H1 (cell line): Measurements from ENCODE around the gene SMAD6. TPM values are rescaled to one million over a fixed set of nuclear protein-coding genes. Genes with fewer than 3 reads are reported as not detected.

Source experiments
- ASH2L ChIP-seq: fragments of 200-600, 300-600 bp; sonication (generic); IDR thresholded peaks from one replicate; pipeline ENCODE4 v1.7.1; 2017; ENCODE audit warnings: low read length
- CEBPB ChIP-seq: IDR thresholded peaks from 2 replicates; pipeline ENCODE4 v1.6.1; 2012; ENCODE audit warnings: low read depth, low read length
- E2F6 ChIP-seq: IDR thresholded peaks from 2 replicates; pipeline ENCODE4 v1.6.1; 2012; ENCODE audit warnings: inconsistent platforms
- GTF2F1 ChIP-seq: IDR thresholded peaks from 2 replicates; pipeline ENCODE4 v1.6.1; 2012; ENCODE audit warnings: low read depth, low read length, improper control_type of control experiment, borderline replicate concordance
- POU5F1 ChIP-seq: IDR thresholded peaks from 2 replicates; pipeline ENCODE4 v1.6.1; 2011; ENCODE audit warnings: low read depth, mild to moderate bottlenecking, low read length, moderate library complexity
- RNF2 ChIP-seq: fragments of 200-900, 300-1000 bp; sonication (generic); IDR thresholded peaks from 2 replicates; pipeline ENCODE4 v1.7.1; 2016; ENCODE audit warnings: borderline replicate concordance, low read depth, mild to moderate bottlenecking, antibody characterized with exemption, low read length; ENCODE audit not compliant: poor library complexity, severe bottlenecking; ENCODE audit errors: missing control alignments
- SP2 ChIP-seq: IDR thresholded peaks from 2 replicates; pipeline ENCODE4 v1.6.1; 2012; ENCODE audit warnings: mild to moderate bottlenecking, low read length, inconsistent platforms
- TAF7 ChIP-seq: optimal IDR thresholded peaks from 2 replicates; pipeline ENCODE3; 2011; ENCODE audit warnings: low read depth, mild to moderate bottlenecking, inconsistent platforms, low read length, moderate library complexity, borderline replicate concordance
- TBP ChIP-seq: IDR thresholded peaks from 2 replicates; pipeline ENCODE4 v1.6.1; 2011; ENCODE audit warnings: low read depth, low read length, improper control_type of control experiment
- polyA plus RNA-seq, 7 experiments: library from polyadenylated mRNA; depleted of rRNA in 3 of 7; stranded (reverse) in 5 of 7; unstranded in 2 of 7; fragments of >200 nt in 5 of 7; fragments of 200-250 nt in 2 of 7; gene quantifications; 1 replicate in 5 of 7; 2 replicates in 1 of 7; 4 replicates in 1 of 7; pipeline versions ENCODE4 v1.2.1 to v1.2.3, GENCODE V29; 2011 to 2013; ENCODE audit warnings: missing spikeins in 2 of 7, mixed read lengths in 2 of 7
- total RNA-seq: library from RNA; stranded (reverse); fragmentation: NEBNext Ultra II Directional; extraction: Animal tissue kit (Norgen Biotek cat#: 25700); gene quantifications from 2 replicates; pipeline ENCODE4 v1.2.1, GENCODE V29; 2021

The SMAD6 gene
- total and polyA plus RNA-seq, 2 of the 8 experiments (the other 6 are each of a cell fraction or from before 2014, with no cell fraction given), result 1.8 to 7.0 TPM

- TF ChIP-seq TBP (no peak), SP2 (no peak), ASH2L (no peak), GTF2F1 (no peak), POU5F1 (no peak), TAF7 (no peak), CEBPB (no peak), E2F6 (no peak), RNF2 (no peak)
Measured at GRCh38 chr15:66763186-66764071, 61.4 kb downstream of the SMAD6 start (continued).
